HT1080 (cell line): ENCODE results near the gene FOXD2. TPM values are rescaled to one million over a fixed set of nuclear protein-coding genes. Genes with fewer than 3 reads are reported as not detected.

ENCODE experiments used
- DNase-seq: peaks from one replicate; pipeline ENCODE4 v3.0.0-alpha.2; 2015; ENCODE audit warnings: low read depth
- total RNA-seq: library from RNA; depleted of rRNA; stranded (reverse); fragments of >200 nt; shearing (Covaris generic); gene quantifications from 2 replicates; pipeline ENCODE4 v1.2.3, GENCODE V29; 2014

Gene FOXD2
- total RNA-seq, 1 experiment from 2014 or later = 1.0 TPM

DNA sequence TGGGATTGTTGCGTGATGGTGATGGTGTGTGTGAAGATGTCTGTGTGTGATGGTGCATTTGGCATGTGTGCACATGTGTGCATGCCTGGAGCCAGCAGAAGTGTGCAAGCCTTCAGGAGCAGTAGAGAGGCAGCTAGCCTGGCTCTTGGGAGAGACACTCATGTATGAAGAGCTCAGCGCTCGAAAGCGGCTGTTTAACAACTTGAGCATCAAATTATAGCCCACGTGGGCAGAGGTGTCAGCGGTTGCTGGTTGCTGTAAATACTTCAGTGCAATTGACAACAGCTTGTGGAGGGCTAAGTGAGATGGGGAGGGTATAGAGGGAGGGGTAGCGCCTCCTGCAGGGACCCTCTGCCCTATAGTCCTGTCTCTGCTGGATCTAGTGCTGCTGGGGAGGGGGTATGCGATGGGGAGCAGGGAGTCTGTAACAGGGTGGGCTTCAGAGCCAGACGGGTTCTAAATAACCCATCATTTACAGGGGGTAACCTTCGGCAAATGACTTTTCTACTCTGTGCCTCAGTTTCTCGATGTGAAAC, 21.5 kb downstream of the FOXD2 start:
- DNase-seq = no peak

GRCh38 chr1:47460040-47460439, 22.2 kb downstream of the FOXD2 start:
- no peak for DNase-seq

GRCh38 chr1:47460456-47460855, 22.6 kb downstream of the FOXD2 start:
- DNase-seq = no peak

GRCh38 chr1:47465605-47466004, 27.8 kb downstream of the FOXD2 start:
- no peak for DNase-seq

DNA sequence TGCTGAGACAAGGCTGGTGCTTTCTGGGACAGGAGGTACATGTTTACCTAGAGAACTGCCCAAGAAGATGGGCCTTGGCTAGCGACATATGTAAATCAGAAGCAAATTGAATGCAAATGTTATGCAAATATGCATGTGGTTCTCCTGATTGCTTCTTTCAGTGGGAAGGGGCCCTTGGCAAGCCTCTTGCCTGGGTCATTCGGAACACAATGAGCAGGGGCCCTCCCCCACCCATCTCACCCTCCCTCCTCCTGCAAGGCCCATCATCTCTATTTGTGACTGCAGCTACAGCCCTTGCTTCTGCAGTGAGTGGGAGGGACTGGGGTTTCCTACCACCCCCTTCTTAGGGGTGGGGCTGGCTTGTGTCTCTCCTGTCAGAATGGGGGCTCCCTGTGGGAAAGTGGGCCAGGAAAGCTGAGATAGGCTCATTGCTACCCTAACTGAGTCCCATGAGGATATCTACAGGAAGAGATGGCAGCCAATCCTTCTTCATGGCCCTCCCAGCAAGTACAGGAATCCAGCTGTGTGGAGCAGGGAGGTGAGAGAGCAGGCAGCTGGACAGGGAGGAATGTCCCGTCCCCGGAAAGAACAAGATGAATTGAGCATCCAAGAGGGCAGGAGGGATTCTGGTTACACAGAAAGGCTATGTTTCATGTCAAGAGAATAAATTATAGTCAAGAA, 31.0 kb downstream of the FOXD2 start:
- no peak for DNase-seq

GRCh38 chr1:47469390-47469759, 31.5 kb downstream of the FOXD2 start:
- DNase-seq = no peak

- peak; percentile 6 for DNase-seq
Observed at GRCh38 chr1:47469910-47470309, 32.1 kb downstream of the FOXD2 start.

DNA sequence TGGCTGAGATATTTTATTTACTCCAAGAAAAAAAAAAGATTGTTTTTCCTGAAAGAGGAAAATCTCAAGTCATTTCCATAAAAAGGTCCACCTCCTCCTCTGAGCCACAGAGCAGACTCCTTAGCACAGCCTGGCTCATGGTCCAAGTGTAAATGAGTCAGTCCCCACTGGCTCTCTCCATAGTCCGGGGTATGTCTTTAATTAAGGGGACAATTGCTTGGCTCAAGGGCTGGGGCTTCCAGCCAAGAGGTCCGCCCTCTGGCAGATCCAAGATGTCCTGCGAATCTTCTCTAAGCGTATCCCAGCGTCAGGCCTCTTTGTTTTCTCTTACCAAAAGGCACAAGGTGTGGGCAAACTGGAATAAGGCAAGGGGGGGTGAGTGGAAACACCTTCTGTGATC, 33.3 kb downstream of the FOXD2 start:
- DNase-seq = no peak

DNA sequence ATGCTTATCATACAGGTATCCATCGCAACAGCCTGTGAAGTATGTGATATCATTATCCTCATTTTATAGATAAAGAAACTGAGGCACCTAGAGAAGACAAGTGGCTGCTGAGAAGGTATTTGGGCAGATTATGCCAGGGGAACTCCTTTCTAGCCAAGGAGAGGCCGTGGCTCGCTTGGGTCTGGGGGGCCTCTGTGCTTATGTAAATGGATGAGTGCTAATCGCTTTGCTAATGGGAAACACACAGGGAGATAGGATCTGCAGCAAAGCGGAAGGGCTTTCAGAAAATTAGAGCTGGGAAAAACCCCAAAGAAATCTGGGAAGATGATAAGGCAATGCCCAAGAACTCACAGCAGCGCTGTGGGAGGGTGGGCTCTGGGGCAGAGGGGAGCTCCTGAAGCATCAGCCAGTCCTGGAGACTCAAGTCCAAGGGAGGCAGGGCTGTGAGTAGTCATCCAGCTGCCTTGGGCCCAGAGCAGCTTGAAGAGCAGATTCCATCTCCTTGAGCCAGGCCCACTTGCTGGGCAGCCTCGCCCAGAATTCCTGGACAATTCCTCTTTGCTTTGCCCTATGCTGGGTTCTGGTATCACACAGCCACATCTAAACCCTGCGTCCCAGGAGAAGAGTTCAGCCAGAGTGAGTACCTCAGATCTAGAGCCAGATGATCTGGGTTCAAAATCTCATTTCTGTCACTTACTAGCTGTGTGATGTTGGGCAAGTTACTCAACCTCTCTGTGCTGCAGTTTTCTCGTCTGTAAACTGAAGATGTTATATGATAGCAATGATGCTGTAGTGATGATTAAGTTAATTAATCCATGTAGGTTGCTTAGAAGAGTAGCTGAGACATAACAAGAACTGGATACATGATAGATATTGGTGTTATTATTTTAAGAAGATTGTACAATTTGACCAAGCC, 36.7 kb downstream of the FOXD2 start:
- no peak for DNase-seq

DNA sequence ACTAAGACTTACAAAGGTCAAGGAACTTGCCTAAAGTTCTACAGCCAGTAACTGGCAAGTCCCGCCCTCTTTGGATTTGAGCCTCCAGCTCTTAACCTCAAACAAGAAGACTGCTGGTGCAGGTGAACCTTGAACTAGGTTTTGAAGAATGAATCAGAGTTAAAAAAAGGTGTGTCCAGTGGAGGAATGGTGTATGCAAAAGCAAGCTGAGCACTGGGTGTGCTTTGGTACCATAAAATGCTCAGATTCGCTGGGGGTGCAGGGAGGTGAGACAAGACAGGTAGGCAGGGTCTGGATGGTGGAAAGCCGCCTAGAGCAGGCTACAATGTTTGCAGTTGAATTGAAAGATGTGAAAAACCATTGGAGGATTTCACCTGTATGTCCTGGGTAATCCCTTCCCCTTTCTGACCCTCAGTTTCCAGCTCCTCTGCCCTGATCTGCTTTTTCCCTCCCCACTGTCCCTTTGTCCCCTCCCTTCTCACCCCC, 39.8 kb downstream of the FOXD2 start:
- DNase-seq = no peak

DNA sequence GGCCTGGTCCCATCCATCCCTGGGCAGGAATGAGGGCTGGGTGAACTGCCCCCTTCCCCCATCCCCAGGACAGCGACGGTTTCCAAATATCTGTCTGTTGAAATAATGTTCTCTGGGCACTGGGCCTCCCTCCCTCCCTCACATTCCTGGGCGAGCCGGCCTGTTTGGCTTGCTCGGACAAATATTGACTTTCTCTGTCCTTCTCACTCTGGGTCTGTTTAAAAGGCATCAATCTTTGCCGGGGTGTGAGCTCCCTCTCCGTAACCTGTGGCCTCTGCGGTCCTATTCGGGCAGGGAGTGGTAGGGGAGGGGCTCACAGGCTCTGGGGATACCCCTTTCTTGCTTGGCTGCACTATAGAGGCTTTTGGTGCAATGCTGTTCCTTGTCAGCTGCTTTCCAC, 40.2 kb downstream of the FOXD2 start:
- no peak for DNase-seq

DNA sequence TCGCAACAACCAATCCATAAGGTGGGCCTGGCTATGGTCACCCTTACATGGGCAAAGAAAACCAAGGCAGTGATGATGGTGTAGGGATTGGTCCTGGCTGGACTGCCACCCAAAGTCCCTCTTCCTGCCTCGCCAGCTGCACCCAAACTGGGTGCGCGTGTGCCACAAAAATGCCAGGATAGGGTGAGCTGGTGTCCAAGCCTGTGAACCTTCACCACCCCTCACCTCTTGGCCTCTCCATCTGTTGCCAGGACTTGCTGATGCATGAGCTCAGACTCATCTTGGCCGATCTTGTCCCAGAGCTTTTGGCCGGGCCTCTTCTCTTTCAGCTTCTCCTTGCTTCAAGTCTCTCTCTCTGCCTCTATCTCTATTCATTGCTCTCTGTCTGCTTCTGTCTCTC, 41.8 kb downstream of the FOXD2 start:
- no peak for DNase-seq

- no peak for DNase-seq
Observed at GRCh38 chr1:47481936-47482335, 44.1 kb downstream of the FOXD2 start.

DNA sequence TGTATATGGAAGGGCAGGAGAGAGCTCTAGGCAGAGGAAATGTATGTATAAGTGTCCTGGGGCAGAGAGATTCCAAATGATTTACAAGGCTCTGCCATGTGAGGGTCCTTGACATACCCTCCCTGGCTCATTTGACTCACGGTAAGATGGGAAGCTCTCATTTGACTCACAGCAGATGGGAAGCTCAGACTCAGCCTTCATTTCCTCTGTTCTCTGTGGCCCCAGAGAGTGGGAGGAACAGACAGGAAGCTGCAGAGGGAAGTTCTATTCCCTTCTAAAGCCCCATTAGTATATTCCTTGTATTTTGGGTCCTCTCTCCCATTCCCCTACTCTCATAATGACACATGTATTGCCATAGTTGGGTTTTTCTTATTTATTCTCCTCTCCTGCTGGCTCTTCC, 44.9 kb downstream of the FOXD2 start:
- peak; percentile 18 for DNase-seq

DNA sequence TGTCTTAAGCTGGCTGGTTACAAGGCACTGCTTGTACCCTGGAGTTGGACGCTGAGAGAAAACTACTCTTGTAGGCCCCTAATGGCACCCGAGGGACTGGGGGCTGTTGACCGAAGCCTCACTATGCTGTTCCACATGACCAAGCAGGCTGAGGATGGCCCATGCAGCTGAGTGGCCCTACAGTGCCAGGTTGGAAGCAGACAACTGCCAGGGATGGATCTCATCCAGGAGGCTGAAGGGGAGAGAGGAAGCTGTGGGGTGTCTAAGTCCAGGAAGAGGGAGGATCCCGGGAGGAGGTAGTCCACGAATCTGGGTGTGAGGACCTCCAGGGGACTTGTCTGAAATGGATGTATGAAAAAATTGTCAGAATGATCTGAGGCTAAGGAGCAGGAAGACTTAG, 45.8 kb downstream of the FOXD2 start:
- no peak for DNase-seq

- no peak for DNase-seq
Observed at GRCh38 chr1:47485817-47486216, 48.0 kb downstream of the FOXD2 start.

DNA sequence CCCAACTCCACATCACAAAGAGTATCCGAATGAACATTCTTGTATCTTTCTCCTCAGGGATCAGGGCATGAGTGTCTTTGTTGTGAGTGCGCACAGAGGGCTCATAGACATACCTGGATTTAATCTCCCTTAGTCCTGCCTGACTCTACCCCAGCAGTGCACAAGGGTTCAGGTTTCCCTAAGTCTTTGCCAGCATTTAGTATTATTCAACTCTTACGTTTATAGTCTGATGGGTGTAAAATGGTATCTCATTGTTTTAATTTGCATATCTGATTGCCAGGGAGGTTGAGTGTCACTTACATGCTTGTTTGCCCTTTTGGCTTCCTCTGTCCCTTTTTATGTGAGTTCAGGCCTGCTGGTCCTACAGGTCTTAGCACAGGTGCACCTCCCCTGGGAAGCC, 49.5 kb downstream of the FOXD2 start:
- no peak for DNase-seq

DNA sequence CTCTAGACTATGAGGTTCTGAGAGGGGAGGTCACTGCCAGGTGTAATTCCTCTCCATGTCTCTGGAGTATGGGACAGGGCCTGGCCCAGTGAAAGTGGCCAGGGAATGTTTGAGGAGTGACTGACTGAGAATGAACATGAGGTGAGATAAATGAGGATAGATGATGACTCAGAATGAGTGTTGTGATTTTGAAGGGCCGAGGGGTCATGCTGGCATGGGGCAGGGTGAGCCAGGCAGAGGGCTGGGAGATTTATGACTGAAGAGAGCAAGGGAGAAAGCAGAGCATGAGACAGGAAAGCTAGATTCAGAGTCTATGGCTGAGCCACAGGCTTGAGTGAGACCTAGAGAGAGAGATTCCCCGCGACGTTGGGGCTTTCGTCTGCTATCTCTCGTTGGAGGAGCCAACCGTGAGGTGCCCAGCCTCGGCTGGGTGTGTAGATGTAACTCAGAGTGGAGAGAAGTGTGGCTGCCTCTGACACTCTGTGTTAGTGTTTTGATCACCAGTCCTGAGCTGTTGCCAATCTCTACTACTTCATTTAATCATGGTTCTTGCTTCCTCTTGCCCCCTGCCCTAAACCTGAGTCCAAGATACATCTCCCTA, 50.1 kb downstream of the FOXD2 start:
- peak; percentile 68 for DNase-seq
